Medulla oblongata (tissue), 1 donor: Measurements from ENCODE around the gene DDX46.
A peak's percentile ranks its signal among the peaks of the same experiment; 100 is the strongest.
"Not testable (repeated sequence)": the region's sequence is repeated elsewhere in the genome, so short reads cannot be mapped to it uniquely, and the experiment has no call there.

Experiments
- DNase-seq: peaks from one replicate; pipeline ENCODE4 v3.0.0-alpha.2; 2015; ENCODE audit errors: extremely low spot score

The DDX46 gene

GRCh38 chr5:134758504-134759341 lies at the start of gene DDX46:
TSS of gene DDX46 (plus strand) at chr5:134758779. CDS start at chr5:134758939, 160 bp downstream.
- DNase-seq = peak; percentile 92

- DNase-seq = no peak
Measured at GRCh38 chr5:134714120-134714519, 44.5 kb upstream of the DDX46 start.

- no peak for DNase-seq
Measured at GRCh38 chr5:134714541-134714940, 44.0 kb upstream of the DDX46 start.

- DNase-seq = not testable (repeated sequence)
Measured at GRCh38 chr5:134715466-134715865, 43.1 kb upstream of the DDX46 start.

GRCh38 chr5:134724872-134725271 lies 33.7 kb upstream of the DDX46 start:
- DNase-seq = no peak

GRCh38 chr5:134732819-134733218 lies 25.8 kb upstream of the DDX46 start:
- no peak for DNase-seq

GRCh38 chr5:134735243-134735642 lies 23.3 kb upstream of the DDX46 start:
- DNase-seq = no peak

GRCh38 chr5:134736173-134736812 lies 22.3 kb upstream of the DDX46 start:
- DNase-seq = no peak

GRCh38 chr5:134738133-134738962 lies 20.2 kb upstream of the DDX46 start, which contains the start of gene CAMLG:
TSS of gene CAMLG (plus strand) at chr5:134738548. CDS start at chr5:134738621, 73 bp downstream.
- DNase-seq = peak; percentile 98

- peak; percentile 37 for DNase-seq
Measured at GRCh38 chr5:134738963-134739661, 19.5 kb upstream of the DDX46 start.

- DNase-seq = no peak
Measured at GRCh38 chr5:134741052-134741451, 17.5 kb upstream of the DDX46 start.

- no peak for DNase-seq
Measured at GRCh38 chr5:134742134-134742533, 16.4 kb upstream of the DDX46 start.

- no peak for DNase-seq
Measured at GRCh38 chr5:134749415-134749814, 9.2 kb upstream of the DDX46 start.

- no peak for DNase-seq
Measured at GRCh38 chr5:134758176-134758503, 439 bp upstream of the DDX46 start.

GRCh38 chr5:134767528-134768291 lies 9.1 kb downstream of the DDX46 start:
- DNase-seq = not testable (repeated sequence)

GRCh38 chr5:134769206-134769605 lies 10.6 kb downstream of the DDX46 start:
- DNase-seq = no peak

- no peak for DNase-seq
Measured at GRCh38 chr5:134772461-134773125, 14.0 kb downstream of the DDX46 start.

- no peak for DNase-seq
Measured at GRCh38 chr5:134777366-134777765, 18.8 kb downstream of the DDX46 start.

- DNase-seq = no peak
Measured at GRCh38 chr5:134784241-134784920, 25.8 kb downstream of the DDX46 start.
